ENCODE results near the gene FAM200A. TPM values are rescaled to one million over a fixed set of nuclear protein-coding genes. Genes with fewer than 3 reads are reported as not detected.

The FAM200A gene
- total RNA-seq, 1 experiment from 2014 or later: 8.4 TPM

DNA sequence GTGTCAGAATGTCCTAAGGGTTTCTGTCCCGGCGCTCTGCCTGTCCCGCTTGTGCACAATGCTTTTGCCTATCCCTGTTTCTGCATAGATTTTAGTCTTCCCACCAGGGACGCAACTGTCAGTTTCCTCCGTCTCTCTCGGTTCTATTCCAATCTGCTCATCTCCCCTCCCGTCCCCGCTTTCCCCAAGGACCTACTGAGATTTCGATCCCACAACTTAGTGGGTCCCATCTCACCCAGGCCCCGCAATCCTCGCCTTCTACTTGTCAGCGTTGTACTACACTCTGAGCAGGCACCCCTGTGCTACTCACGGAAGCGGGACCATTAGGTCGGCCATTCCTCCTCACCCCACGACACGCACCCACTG, 6.0 kb upstream of the FAM200A start:
- TF ChIP-seq EZH2 (IDR thresholded peaks at IDR 0.05; ENCODE audit: borderline replicate concordance, low read depth, low read length, poor library complexity, severe bottlenecking): no peak
- TF ChIP-seq, protein P1, sequence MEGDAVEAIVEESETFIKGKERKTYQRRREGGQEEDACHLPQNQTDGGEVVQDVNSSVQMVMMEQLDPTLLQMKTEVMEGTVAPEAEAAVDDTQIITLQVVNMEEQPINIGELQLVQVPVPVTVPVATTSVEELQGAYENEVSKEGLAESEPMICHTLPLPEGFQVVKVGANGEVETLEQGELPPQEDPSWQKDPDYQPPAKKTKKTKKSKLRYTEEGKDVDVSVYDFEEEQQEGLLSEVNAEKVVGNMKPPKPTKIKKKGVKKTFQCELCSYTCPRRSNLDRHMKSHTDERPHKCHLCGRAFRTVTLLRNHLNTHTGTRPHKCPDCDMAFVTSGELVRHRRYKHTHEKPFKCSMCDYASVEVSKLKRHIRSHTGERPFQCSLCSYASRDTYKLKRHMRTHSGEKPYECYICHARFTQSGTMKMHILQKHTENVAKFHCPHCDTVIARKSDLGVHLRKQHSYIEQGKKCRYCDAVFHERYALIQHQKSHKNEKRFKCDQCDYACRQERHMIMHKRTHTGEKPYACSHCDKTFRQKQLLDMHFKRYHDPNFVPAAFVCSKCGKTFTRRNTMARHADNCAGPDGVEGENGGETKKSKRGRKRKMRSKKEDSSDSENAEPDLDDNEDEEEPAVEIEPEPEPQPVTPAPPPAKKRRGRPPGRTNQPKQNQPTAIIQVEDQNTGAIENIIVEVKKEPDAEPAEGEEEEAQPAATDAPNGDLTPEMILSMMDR (conservative IDR thresholded peaks at IDR 0.05; ENCODE audit: low read depth, low read length): no peak
- no peaks in the 10 kb centered on the region for H3K27me3 ChIP-seq (replicated peaks; ENCODE audit: insufficient read depth, low read depth, low read length, poor library complexity)
- ChIA-PET POLR2A (ENCODE audit: low non-redundant PET) (interaction anchor here (0.6 kb wide), 1 partner anchor 149 kb away, joined by 3 read pairs; the partner anchor contains the start of gene BUD31), CTCF (interaction anchor here (0.6 kb wide), 1 partner anchor 30 kb away, joined by 14 read pairs; no protein-coding TSS in a partner anchor)
- H3K4me1 ChIP-seq (ENCODE audit: insufficient read depth, low read length, poor library complexity, severe bottlenecking): peaks cover 3% of the 10 kb centered on the region
- peaks cover 35% of the 10 kb centered on the region for H3K36me3 ChIP-seq (ENCODE audit: insufficient read depth, low read length, poor library complexity, severe bottlenecking)
- no peaks in the 10 kb centered on the region for H3K9me3 ChIP-seq (ENCODE audit: low read depth, low read length, poor library complexity, severe bottlenecking)
- H3K4me3 ChIP-seq (ENCODE audit: low read depth, low read length, poor library complexity, severe bottlenecking): peak overlapping the region; percentile 98
- peak overlapping the region; percentile 97 for H3K27ac ChIP-seq (ENCODE audit: low read depth, low read length, poor library complexity, severe bottlenecking)
- no TSS peak for BruUV-seq (replicated peaks)
- intact Hi-C loops (cut with micrococcal nuclease; ENCODE audit: unreplicated experiment): no loop called here
- no peak for DNase-seq (ENCODE audit: low spot score)

GRCh38 chr7:99557196-99557607, 5.3 kb upstream of the FAM200A start:
- Histone ChIP-seq H3K4me3 (ENCODE audit: low read depth, low read length, poor library complexity, severe bottlenecking) (peak overlapping the region; percentile 98), H3K27ac (ENCODE audit: low read depth, low read length, poor library complexity, severe bottlenecking) (peak overlapping the region; percentile 97), H3K27me3 (replicated peaks; ENCODE audit: insufficient read depth, low read depth, low read length, poor library complexity) (no peaks in the 10 kb centered on the region), H3K9me3 (ENCODE audit: low read depth, low read length, poor library complexity, severe bottlenecking) (no peaks in the 10 kb centered on the region), H3K36me3 (ENCODE audit: insufficient read depth, low read length, poor library complexity, severe bottlenecking) (peaks cover 28% of the 10 kb centered on the region), H3K4me1 (ENCODE audit: insufficient read depth, low read length, poor library complexity, severe bottlenecking) (peaks cover 3% of the 10 kb centered on the region)
- CTCF ChIA-PET: no interaction called here
- BruUV-seq (replicated peaks): no TSS peak
- TF ChIP-seq, protein P1 (conservative IDR thresholded peaks at IDR 0.05; ENCODE audit: low read depth, low read length): no peak
- TF ChIP-seq EZH2 (IDR thresholded peaks at IDR 0.05; ENCODE audit: borderline replicate concordance, low read depth, low read length, poor library complexity, severe bottlenecking): no peak
- DNase-seq (ENCODE audit: low spot score): no peak
- intact Hi-C loops (cut with micrococcal nuclease; ENCODE audit: unreplicated experiment): no loop called here
- POLR2A ChIA-PET (ENCODE audit: low non-redundant PET): no interaction called here

DNA sequence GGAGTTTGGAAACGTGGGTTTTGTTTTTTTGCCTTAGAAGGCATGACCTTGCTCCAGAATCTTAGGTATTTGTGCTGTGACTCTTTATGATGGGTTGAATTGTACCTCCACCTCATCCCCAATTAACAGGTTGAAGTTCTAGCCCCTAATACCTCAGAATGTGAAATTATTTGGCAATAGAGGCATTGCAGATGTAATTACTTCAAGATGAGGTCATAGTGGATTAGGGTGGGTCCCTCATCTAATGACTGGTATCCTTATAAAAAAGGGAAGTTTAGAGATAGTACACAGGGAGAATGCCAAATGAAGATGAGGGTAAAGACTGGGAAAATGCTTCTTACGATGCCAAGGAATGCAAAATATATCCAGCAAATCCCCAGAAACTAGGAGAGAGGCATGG, 3.0 kb upstream of the FAM200A start:
- intact Hi-C loops (cut with micrococcal nuclease; ENCODE audit: unreplicated experiment): no loop called here

More for the DNA sequence above, 3.0 kb upstream of the FAM200A start:
- TF ChIP-seq, protein P1 (conservative IDR thresholded peaks at IDR 0.05; ENCODE audit: low read depth, low read length): no peak
- TF ChIP-seq EZH2 (IDR thresholded peaks at IDR 0.05; ENCODE audit: borderline replicate concordance, low read depth, low read length, poor library complexity, severe bottlenecking): no peak
- POLR2A ChIA-PET (ENCODE audit: low non-redundant PET): no interaction called here
- no peak for DNase-seq (ENCODE audit: low spot score)
- Histone ChIP-seq H3K4me3 (ENCODE audit: low read depth, low read length, poor library complexity, severe bottlenecking) (no peak overlapping the region), H3K27ac (ENCODE audit: low read depth, low read length, poor library complexity, severe bottlenecking) (no peak overlapping the region), H3K9me3 (ENCODE audit: low read depth, low read length, poor library complexity, severe bottlenecking) (no peaks in the 10 kb centered on the region), H3K4me1 (ENCODE audit: insufficient read depth, low read length, poor library complexity, severe bottlenecking) (peaks cover 3% of the 10 kb centered on the region), H3K27me3 (replicated peaks; ENCODE audit: insufficient read depth, low read depth, low read length, poor library complexity) (no peaks in the 10 kb centered on the region), H3K36me3 (ENCODE audit: insufficient read depth, low read length, poor library complexity, severe bottlenecking) (peaks cover 9% of the 10 kb centered on the region)
- CTCF ChIA-PET: no interaction called here
- BruUV-seq (replicated peaks): no TSS peak

All from A673 (cell line).